Measurements from ENCODE around the gene TLNRD1. TPM values are rescaled to one million over a fixed set of nuclear protein-coding genes. Genes with fewer than 3 reads are reported as not detected.

TLNRD1 gene
- total RNA-seq, 1 donor from 2014 or later = 43.1 TPM

- no peak for DNase-seq (ENCODE audit: low spot score)
These were observed 23.1 kb upstream of the TLNRD1 start for GRCh38 chr15:80977627-80978036.

GRCh38 chr15:80978685-80979329, 21.9 kb upstream of the TLNRD1 start:
- no peak for DNase-seq (ENCODE audit: low spot score)

- no peak for DNase-seq (ENCODE audit: low spot score)
These were observed 21.1 kb upstream of the TLNRD1 start for GRCh38 chr15:80979538-80980200.

- DNase-seq (ENCODE audit: low spot score) = no peak
These were observed 18.5 kb upstream of the TLNRD1 start for GRCh38 chr15:80982205-80982604.

- no peak for DNase-seq (ENCODE audit: low spot score)
These were observed 17.9 kb upstream of the TLNRD1 start for GRCh38 chr15:80982839-80983238.

- DNase-seq (ENCODE audit: low spot score) = no peak
These were observed 15.9 kb upstream of the TLNRD1 start for GRCh38 chr15:80984856-80985255.

- DNase-seq (ENCODE audit: low spot score) = no peak
These were observed 14.7 kb upstream of the TLNRD1 start for GRCh38 chr15:80985981-80986380.

GRCh38 chr15:80986487-80986886, 14.2 kb upstream of the TLNRD1 start:
- DNase-seq (ENCODE audit: low spot score) = no peak

GRCh38 chr15:80988148-80988796, 12.5 kb upstream of the TLNRD1 start:
- DNase-seq (ENCODE audit: low spot score) = no peak

GRCh38 chr15:80989081-80989517, 11.6 kb upstream of the TLNRD1 start:
- no peak for DNase-seq (ENCODE audit: low spot score)

GRCh38 chr15:80989518-80990478, 10.9 kb upstream of the TLNRD1 start, which contains the start of gene MESD:
Gene MESD, minus strand, starts transcription at chr15:80989819. Its CDS starts 28 bp downstream, at chr15:80989791.
- DNase-seq (ENCODE audit: low spot score) = peak; percentile 100

- DNase-seq (ENCODE audit: low spot score) = no peak
These were observed 9.8 kb upstream of the TLNRD1 start for GRCh38 chr15:80990955-80991354.

- no peak for DNase-seq (ENCODE audit: low spot score)
These were observed 9.3 kb upstream of the TLNRD1 start for GRCh38 chr15:80991421-80991820.

GRCh38 chr15:80992006-80992405, 8.7 kb upstream of the TLNRD1 start:
- no peak for DNase-seq (ENCODE audit: low spot score)

GRCh38 chr15:80992441-80992840, 8.3 kb upstream of the TLNRD1 start:
- no peak for DNase-seq (ENCODE audit: low spot score)

GRCh38 chr15:80996247-80996646, 4.5 kb upstream of the TLNRD1 start:
- DNase-seq (ENCODE audit: low spot score) = no peak

GRCh38 chr15:80997692-80998091, 3.0 kb upstream of the TLNRD1 start:
- DNase-seq (ENCODE audit: low spot score) = no peak

- DNase-seq (ENCODE audit: low spot score) = no peak
These were observed 2.5 kb upstream of the TLNRD1 start for GRCh38 chr15:80998251-80998650.

GRCh38 chr15:80999623-81000036, 1.1 kb upstream of the TLNRD1 start:
- no peak for DNase-seq (ENCODE audit: low spot score)

GRCh38 chr15:81000144-81000623, 539 bp upstream of the TLNRD1 start:
- no peak for DNase-seq (ENCODE audit: low spot score)
